ENCODE measurements around the gene SPCS3.

DNA sequence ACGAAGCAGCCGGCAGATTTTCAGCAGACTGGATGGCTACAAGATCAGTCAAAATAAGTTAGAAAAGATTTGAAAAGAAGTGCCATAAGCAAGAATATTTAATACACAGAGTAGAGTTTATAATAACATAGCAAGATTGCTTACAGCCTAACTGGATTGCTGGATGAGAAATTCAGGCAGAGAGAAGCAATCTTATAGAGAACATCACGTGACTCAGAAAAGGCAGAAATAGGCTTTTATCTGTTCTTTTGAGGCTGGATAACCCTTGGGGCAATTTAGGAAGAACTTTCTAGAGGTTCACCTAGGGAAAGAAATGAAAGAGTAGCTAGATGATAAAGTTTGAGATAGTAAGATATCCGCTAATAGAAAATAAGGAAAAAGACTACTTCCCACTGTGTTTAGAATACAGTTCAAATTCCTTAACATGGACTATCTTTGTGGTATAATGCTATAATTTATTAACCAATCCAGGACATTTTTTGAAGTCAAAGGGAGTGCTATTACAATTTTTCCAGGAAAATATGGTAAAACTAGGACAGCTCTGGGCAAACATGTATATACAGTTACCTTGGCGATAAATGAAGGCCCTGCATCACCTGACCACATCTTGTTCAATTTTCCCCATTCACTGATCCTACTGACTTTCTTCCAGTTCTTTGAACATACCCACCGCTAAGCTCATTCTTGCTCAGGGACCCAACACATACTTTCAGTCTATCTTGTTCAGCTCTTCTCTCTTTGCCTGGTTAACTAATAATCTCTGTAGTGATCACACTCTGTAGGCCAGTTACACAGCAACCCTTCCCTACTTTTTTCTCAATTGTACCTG, 12.7 kb upstream of the SPCS3 start:
- no peak for TF ChIP-seq POLR2A (IDR thresholded peaks at IDR 0.05; ENCODE audit: low read length)
- TF ChIP-seq GATA1 (IDR thresholded peaks at IDR 0.05; ENCODE audit: low read depth, low read length): no peak
